Spinal cord (tissue), 10 donors: ENCODE results near the gene ZNF784. TPM values are rescaled to one million over a fixed set of nuclear protein-coding genes. Genes with fewer than 3 reads are reported as not detected.
A peak's percentile ranks its signal among the peaks of the same experiment; 100 is the strongest.
"Not testable (repeated sequence)": the region's sequence is repeated elsewhere in the genome, so short reads cannot be mapped to it uniquely, and the experiment has no call there.

ENCODE experiments used
- DNase-seq, 6 donors: peaks; one replicate each; pipeline versions ENCODE4 v3.0.0 to v3.0.0-alpha.2; 2013 to 2015; ENCODE audit warnings: low spot score in 6 of 6, low read depth in 4 of 6
- H3K27ac ChIP-seq: one replicate; pipeline ENCODE4 v1.5.1; 2013; ENCODE audit warnings: low read depth, low read length, control low read depth
- H3K27me3 ChIP-seq: one replicate; pipeline ENCODE4 v1.6.1; 2013; ENCODE audit warnings: low read length; ENCODE audit not compliant: control insufficient read depth, insufficient read depth
- H3K36me3 ChIP-seq: one replicate; pipeline ENCODE4 v1.6.1; 2013; ENCODE audit warnings: low read length; ENCODE audit not compliant: control insufficient read depth, insufficient read depth
- H3K4me1 ChIP-seq: one replicate; pipeline ENCODE4 v1.6.1; 2013; ENCODE audit warnings: low read length; ENCODE audit not compliant: control insufficient read depth, insufficient read depth
- H3K4me3 ChIP-seq: one replicate; pipeline ENCODE4 v1.5.1; 2013; ENCODE audit warnings: low read depth, low read length, control low read depth
- H3K9me3 ChIP-seq: one replicate; pipeline ENCODE4 v1.6.1; 2013; ENCODE audit warnings: low read length; ENCODE audit not compliant: control insufficient read depth, insufficient read depth
- WGBS: methylation state at CpG from one replicate; pipeline ENCODE4 v1.1.5; 2013; ENCODE audit warnings: missing lambda C conversion rate; ENCODE audit not compliant: insufficient coverage; 5-methylcytosine and 5-hydroxymethylcytosine counted together
- polyA plus RNA-seq, 2 donors: library from polyadenylated mRNA; unstranded; fragments of 120-200 nt; gene quantifications; one replicate each; pipeline ENCODE4 v1.2.1, GENCODE V29; 2013; ENCODE audit not compliant: insufficient read length in 2 of 2
- total RNA-seq, 2 donors: library from RNA; depleted of rRNA in 1 of 2; stranded (reverse); fragments of 120-200 nt in 1 of 2; fragments of >200 nt in 1 of 2; gene quantifications; one replicate each; pipeline versions ENCODE4 v1.2.3 to v1.2.4, GENCODE V29; 2013 to 2014
- donor health status: healthy.

ZNF784 gene
- total and polyA plus RNA-seq, 4 donors, result 2.9 to 12.8 (median 8.1) TPM

DNA sequence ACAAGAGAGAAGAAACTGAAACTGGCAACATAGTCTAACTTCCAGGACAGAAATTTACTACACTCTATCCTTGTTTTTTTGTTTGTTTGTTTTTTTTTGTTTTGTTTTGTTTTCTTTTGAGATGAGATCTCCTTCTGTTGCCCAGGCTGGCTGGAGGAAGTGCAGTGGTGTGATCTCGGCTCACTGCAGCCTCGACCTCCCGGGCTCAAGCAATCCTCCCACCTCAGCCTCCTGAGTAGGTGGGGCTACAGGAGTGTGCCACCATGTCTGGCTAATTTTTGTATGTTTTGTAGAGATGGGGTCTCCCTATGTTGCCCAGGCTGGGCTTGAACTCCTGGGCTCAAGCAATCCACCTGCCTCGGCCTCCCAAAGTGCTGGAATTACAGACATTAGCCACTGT is 42.1 kb downstream of the ZNF784 start:
- H3K27me3 ChIP-seq, H3K4me3 ChIP-seq, H3K9me3 ChIP-seq, H3K27ac ChIP-seq, DNase-seq: not testable (repeated sequence)
- peaks cover 37% of the 10 kb centered on the region for H3K4me1 ChIP-seq
- 80% methylated on average over 1 of the region's 4 CpGs for WGBS
- peaks cover 22% of the 10 kb centered on the region for H3K36me3 ChIP-seq

DNA sequence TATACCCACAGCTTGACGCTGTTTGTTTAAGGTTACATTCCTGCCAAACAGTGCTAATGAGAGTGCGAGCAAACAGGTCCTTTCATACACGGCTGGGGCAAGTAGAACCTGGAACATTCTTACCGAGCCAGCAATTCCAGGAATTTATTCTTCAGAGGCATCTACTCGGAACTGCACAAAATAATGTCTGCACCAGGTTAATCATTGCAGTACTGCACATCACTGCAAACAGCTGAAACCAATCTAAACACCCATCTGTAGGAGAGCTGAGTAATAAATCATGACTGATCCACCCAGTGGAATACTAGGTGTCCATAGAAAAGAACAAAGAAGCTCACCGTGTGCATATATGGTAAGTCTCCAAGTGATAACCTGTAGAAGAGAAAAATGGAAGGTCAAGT is 42.5 kb downstream of the ZNF784 start:
- Histone ChIP-seq H3K27me3 (no peaks in the 10 kb centered on the region), H3K4me1 (peaks cover 32% of the 10 kb centered on the region), H3K36me3 (peaks cover 27% of the 10 kb centered on the region), H3K27ac (no peak overlapping the region), H3K4me3 (no peak overlapping the region), H3K9me3 (no peaks in the 10 kb centered on the region)
- no peak for DNase-seq
- 47% methylated on average over 6 of the region's 6 CpGs for WGBS

DNA sequence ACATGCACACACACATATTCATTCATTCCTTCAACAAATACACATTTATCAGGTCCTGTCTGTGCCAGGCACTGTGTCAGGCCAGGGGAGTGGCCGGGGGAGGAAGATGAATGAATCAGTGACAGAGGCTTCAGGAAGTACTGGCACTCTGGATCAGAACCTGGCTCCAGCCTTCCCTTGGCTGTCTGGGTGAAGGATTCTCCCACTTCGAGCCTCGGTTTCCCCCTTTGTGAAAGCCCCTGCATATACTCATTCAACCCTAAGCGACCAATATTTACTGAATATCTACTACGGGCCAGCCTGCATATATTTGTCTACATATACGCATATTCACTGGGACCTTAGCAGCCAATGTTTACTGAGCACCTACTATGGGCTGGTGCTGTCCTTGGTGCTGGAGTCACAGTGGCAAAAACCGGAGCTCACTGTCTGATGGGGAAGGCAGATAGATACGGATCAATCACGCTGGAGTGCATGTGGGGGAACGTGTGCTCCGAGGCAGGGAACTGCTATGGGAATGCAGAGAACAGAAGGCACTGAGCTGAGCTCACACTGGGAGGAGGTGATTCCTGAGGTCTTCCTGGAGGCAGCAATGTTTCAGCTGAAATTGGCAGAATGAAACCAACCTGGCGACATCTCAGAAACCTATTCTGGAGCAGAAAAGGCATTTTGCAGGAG is 43.1 kb downstream of the ZNF784 start:
- DNase-seq, result no peak
- Histone ChIP-seq H3K4me1 (peaks cover 27% of the 10 kb centered on the region), H3K27me3 (no peaks in the 10 kb centered on the region), H3K9me3 (no peaks in the 10 kb centered on the region), H3K4me3 (peak overlapping the region; percentile 83), H3K36me3 (peaks cover 29% of the 10 kb centered on the region), H3K27ac (peak overlapping the region; percentile 91)
- WGBS, result 29% methylated on average over 10 of the region's 12 CpGs

- peak within 1 kb of the TSS; percentile 91 for H3K27ac ChIP-seq
- peaks cover 34% of the 10 kb centered on the region for H3K36me3 ChIP-seq
- DNase-seq, result peak in 5 of 6 donors; percentile 76 to 98 (median 90)
- no peaks in the 10 kb centered on the region for H3K27me3 ChIP-seq
- H3K4me1 ChIP-seq, result peaks cover 21% of the 10 kb centered on the region
- no peaks in the 10 kb centered on the region for H3K9me3 ChIP-seq
- 0% methylated on average over 10 of the region's 24 CpGs for WGBS
- H3K4me3 ChIP-seq, result peak within 1 kb of the TSS; percentile 83
Measured at GRCh38 chr19:55580628-55581144, 43.7 kb downstream of the ZNF784 start, which contains the start of gene ZNF579. ZNF579 (minus strand) TSS chr19:55580848; CDS start chr19:55579639, 1,209 bp downstream.

DNA sequence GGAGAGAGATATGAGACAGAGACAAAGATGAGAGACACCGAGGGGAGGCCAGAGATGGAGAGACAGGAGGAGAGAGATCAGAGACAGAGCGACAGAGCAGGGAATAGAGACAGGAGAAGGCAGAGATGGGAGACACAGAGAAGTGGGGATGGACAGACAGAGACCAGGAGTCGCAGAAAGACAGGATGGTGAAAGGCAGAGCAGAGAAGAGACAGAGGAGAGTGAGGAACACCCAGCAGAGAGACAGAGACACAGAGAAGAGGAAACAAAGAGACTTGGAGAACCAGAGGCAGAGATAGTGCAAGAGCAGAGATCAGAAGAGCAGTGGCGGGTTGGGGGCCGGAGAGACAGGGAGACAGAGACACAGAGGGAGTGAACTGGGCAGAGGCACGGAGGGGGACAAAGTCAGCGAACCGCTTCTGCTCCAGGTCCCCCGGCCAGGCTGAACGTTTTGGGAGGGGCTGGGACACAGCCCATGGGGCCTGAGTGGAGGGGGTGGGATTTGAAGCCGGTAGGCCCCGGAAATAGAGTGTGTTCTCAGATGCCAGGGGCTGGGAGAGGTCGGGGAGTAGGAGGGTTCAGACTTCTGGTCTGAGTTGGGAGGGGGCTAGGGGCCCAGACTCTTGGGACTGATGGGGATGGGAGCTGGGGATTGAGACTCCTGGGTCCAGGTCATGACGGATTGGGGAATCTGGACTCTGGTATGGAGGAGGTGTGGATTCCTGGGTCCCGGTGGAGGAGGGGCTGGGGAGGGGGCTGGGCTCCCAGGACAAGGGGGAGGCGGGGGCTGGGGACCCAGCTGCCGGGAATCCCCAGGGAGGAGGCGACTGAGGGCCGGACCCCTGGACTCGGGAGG is 44.4 kb downstream of the ZNF784 start:
- peak in 2 of 6 donors; percentile 34 to 57 for DNase-seq
- 11% methylated on average over 20 of the region's 20 CpGs for WGBS
- peak overlapping the region; percentile 91 for H3K27ac ChIP-seq
- peaks cover 16% of the 10 kb centered on the region for H3K4me1 ChIP-seq
- no peaks in the 10 kb centered on the region for H3K27me3 ChIP-seq
- no peaks in the 10 kb centered on the region for H3K9me3 ChIP-seq
- peaks cover 34% of the 10 kb centered on the region for H3K36me3 ChIP-seq
- H3K4me3 ChIP-seq, result peak overlapping the region; percentile 83

DNA sequence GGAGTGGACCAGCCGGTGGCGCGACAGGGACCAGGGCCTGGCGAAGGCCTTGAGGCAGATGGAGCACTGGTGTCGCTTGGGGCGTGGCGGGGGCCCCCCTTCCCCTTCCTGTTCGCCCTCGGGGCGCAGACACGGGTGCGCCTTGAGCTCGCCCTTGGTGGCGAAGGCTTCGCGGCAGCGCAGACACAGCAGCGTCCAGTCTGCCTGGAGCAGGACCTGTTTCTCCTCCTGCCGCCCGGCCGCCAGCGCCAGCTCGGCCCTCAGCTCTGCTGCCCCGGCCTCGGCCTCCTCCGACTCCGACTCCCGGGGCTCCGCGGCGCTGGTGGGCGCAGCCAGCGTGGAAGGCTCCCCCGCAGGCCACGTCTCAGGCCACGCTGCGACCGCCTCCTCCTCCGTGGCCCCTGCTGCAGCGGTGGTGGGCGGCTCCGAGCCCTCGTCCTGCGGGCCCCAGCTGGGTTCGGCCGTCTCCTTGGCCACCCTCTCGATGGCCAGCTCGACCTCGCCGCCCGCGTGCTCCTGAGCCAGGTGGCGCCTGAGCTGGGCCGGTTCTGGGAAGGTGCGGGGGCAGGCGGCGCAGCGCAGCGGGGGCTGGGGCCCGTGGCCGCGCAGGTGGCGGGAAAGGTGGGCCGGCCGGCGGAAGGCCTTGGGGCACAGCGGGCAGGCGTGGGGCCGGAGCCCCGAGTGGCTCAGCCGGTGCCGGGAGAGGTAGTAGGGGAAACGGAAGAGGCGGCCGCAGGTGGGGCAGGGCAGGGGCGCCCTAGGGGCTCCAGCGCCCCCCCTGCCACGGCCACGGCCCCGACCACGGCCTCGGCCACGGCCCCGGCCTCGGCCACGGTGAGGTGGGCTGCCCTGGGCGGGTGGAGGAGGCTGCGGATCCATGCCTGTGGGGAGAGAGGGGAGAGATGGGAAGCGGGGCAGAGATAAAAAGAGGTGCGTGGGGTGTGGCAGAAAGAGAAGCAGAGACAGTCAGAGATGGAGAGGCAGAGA is 45.3 kb downstream of the ZNF784 start:
- DNase-seq, result no peak
- no peak overlapping the region for H3K27ac ChIP-seq
- 95% methylated on average over 90 of the region's 90 CpGs for WGBS
- no peaks in the 10 kb centered on the region for H3K27me3 ChIP-seq
- peaks cover 16% of the 10 kb centered on the region for H3K4me1 ChIP-seq
- H3K9me3 ChIP-seq, result no peaks in the 10 kb centered on the region
- peak overlapping the region; percentile 83 for H3K4me3 ChIP-seq
- peaks cover 34% of the 10 kb centered on the region for H3K36me3 ChIP-seq

DNA sequence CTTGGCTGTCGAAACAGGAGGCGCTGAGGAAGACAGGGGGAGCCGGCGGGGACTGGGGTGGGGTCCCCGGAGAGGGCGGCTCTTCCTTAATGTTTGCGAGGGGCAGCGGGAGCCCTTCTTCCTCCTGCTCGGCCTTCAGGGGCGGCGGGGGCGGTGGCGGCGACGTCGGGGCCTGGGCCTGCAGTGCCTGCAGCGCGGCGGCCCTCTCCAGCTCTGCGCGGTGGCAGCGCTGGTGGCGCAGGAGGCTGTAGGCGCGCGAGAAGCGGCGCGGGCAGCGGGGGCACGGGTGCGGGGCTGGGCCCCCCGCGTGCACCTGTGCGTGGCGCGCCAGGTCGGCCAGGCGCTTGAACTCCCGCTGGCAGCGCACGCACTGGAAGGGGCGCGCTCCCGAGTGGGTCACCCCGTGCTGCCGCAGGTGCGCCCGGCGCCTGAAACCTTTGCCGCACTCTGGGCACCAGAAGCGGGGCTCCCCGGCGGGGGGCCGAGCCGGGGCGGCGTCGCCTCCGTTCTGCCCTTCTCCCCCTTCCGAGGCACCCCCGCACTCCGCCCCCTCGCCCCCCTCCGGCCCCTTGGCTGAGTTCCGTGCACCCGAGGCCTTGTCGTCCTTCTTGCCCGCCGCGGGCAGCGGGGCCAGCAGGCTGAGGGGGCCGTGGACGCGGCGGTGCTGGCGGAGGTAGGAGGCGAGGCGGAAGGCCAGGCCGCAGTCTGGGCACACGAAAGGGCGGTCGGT is 46.2 kb downstream of the ZNF784 start:
- peaks cover 16% of the 10 kb centered on the region for H3K4me1 ChIP-seq
- WGBS, result 95% methylated on average over 82 of the region's 83 CpGs
- H3K4me3 ChIP-seq, result no peak overlapping the region
- no peaks in the 10 kb centered on the region for H3K9me3 ChIP-seq
- no peak overlapping the region for H3K27ac ChIP-seq
- DNase-seq, result no peak
- H3K36me3 ChIP-seq, result peaks cover 34% of the 10 kb centered on the region
- no peaks in the 10 kb centered on the region for H3K27me3 ChIP-seq

DNA sequence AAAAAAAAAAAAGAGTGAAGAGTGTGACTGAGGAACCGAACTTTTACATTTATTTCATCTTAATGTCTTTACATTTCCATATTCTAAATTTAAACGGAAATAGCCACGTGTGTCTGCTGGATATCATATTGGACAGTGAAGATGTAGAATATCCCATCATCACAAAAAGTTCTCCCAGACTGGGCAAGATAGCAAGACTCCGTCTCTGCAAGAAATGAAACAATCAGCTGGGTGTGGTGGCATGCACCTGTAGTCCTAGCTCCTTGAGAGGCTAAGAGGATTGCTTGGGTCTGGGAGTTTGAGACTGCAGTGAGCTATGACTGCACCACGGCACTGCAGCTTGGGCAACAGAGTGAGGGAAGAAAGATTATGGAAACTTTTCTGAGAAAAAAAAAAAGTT is 47.6 kb downstream of the ZNF784 start:
- Histone ChIP-seq H3K27me3 (no peaks in the 10 kb centered on the region), H3K27ac (no peak overlapping the region), H3K36me3 (peaks cover 34% of the 10 kb centered on the region), H3K4me3 (no peak overlapping the region), H3K4me1 (peaks cover 16% of the 10 kb centered on the region), H3K9me3 (no peaks in the 10 kb centered on the region)
- no peak for DNase-seq
- WGBS, result 100% methylated on average over 2 of the region's 5 CpGs
